Prostate gland (tissue), 2 donors: ENCODE data around the gene RINL. TPM values are rescaled to one million over a fixed set of nuclear protein-coding genes. Genes with fewer than 3 reads are reported as not detected.

Experiments
- DNase-seq: peaks from one replicate; pipeline ENCODE4 v3.0.0-alpha.2; 2019; ENCODE audit warnings: low spot score
- H3K27ac ChIP-seq, 2 donors: fragments of 200-600 bp; sonication (generic); 2 replicates each; pipeline ENCODE4 v1.5.1; 2017 to 2019
- H3K27me3 ChIP-seq: fragments of 200-600 bp; sonication (generic); replicated peaks from 2 replicates; pipeline ENCODE4 v1.5.1; 2019; ENCODE audit not compliant: insufficient read depth
- H3K36me3 ChIP-seq, 2 donors: fragments of 200-600 bp; sonication (generic); 1 replicate in 1 of 2; 2 replicates in 1 of 2; pipeline versions ENCODE4 v1.5.1 to v1.8.1; 2017 to 2019
- H3K4me1 ChIP-seq: fragments of 200-600 bp; sonication (generic); replicated peaks from 2 replicates; pipeline ENCODE4 v1.5.1; 2019
- H3K4me3 ChIP-seq, 2 donors: fragments of 200-600 bp; sonication (generic); 2 replicates each; pipeline ENCODE4 v1.5.1; 2017 to 2019
- H3K9me3 ChIP-seq: fragments of 200-600 bp; sonication (generic); 2 replicates; pipeline ENCODE4 v1.5.1; 2017
- POLR2A ChIP-seq: fragments of 450-650 bp; IDR thresholded peaks from one replicate; pipeline ENCODE4 v1.6.1; 2016; ENCODE audit warnings: antibody characterized with exemption, mild to moderate bottlenecking
- POLR2AphosphoS5 ChIP-seq: sonication (generic); formaldehyde crosslinking; IDR thresholded peaks from one replicate; pipeline ENCODE4 v1.6.1; 2017; ENCODE audit warnings: antibody characterized with exemption
- WGBS: methylation state at CpG from one replicate; pipeline ENCODE4 v1.1.5; 2018; 5-methylcytosine and 5-hydroxymethylcytosine counted together
- intact Hi-C: fragments of 100-400 bp; cut with DNase I; formaldehyde crosslinking; loops from one replicate; pipeline ENCODE4 v1.14.2; 2022
- total RNA-seq, 2 donors: library from RNA; depleted of rRNA; stranded (reverse); fragments of >200 nt; gene quantifications; one replicate each; pipeline ENCODE4 v1.1.0, GENCODE V29; 2016
- TF ChIP-seq, protein P1 (sequence below), 4 experiments: fragments of 200-600 bp in 2 of 4; fragments of 450-650 bp in 2 of 4; sonication (generic) in 2 of 4; IDR thresholded peaks; 1 replicate in 3 of 4; 2 replicates in 1 of 4; pipeline ENCODE4 v1.5.1; 2016 to 2019; ENCODE audit warnings: antibody characterized with exemption in 4 of 4, mild to moderate bottlenecking in 2 of 4, moderate library complexity in 2 of 4

RINL gene
- total RNA-seq, 2 donors from 2014 or later, result 3.1 to 10.2 TPM

- WGBS, result 86% methylated on average over 4 of the region's 4 CpGs
- Histone ChIP-seq H3K4me3 (no peak overlapping the region), H3K36me3 (peaks cover 4 to 8% of the 10 kb centered on the region in 2 donors), H3K4me1 (peaks cover 4% of the 10 kb centered on the region), H3K9me3 (no peaks in the 10 kb centered on the region), H3K27ac (no peak overlapping the region), H3K27me3 (no peaks in the 10 kb centered on the region)
- TF ChIP-seq, protein P1, sequence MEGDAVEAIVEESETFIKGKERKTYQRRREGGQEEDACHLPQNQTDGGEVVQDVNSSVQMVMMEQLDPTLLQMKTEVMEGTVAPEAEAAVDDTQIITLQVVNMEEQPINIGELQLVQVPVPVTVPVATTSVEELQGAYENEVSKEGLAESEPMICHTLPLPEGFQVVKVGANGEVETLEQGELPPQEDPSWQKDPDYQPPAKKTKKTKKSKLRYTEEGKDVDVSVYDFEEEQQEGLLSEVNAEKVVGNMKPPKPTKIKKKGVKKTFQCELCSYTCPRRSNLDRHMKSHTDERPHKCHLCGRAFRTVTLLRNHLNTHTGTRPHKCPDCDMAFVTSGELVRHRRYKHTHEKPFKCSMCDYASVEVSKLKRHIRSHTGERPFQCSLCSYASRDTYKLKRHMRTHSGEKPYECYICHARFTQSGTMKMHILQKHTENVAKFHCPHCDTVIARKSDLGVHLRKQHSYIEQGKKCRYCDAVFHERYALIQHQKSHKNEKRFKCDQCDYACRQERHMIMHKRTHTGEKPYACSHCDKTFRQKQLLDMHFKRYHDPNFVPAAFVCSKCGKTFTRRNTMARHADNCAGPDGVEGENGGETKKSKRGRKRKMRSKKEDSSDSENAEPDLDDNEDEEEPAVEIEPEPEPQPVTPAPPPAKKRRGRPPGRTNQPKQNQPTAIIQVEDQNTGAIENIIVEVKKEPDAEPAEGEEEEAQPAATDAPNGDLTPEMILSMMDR (IDR thresholded peaks at IDR 0.05), result no peak
- TF ChIP-seq POLR2AphosphoS5, result no peak
- TF ChIP-seq POLR2A, result no peak
- intact Hi-C loops, result no loop called here
- no peak for DNase-seq
Measured at GRCh38 chr19:38905620-38906019, 27.5 kb upstream of the RINL start.

DNA sequence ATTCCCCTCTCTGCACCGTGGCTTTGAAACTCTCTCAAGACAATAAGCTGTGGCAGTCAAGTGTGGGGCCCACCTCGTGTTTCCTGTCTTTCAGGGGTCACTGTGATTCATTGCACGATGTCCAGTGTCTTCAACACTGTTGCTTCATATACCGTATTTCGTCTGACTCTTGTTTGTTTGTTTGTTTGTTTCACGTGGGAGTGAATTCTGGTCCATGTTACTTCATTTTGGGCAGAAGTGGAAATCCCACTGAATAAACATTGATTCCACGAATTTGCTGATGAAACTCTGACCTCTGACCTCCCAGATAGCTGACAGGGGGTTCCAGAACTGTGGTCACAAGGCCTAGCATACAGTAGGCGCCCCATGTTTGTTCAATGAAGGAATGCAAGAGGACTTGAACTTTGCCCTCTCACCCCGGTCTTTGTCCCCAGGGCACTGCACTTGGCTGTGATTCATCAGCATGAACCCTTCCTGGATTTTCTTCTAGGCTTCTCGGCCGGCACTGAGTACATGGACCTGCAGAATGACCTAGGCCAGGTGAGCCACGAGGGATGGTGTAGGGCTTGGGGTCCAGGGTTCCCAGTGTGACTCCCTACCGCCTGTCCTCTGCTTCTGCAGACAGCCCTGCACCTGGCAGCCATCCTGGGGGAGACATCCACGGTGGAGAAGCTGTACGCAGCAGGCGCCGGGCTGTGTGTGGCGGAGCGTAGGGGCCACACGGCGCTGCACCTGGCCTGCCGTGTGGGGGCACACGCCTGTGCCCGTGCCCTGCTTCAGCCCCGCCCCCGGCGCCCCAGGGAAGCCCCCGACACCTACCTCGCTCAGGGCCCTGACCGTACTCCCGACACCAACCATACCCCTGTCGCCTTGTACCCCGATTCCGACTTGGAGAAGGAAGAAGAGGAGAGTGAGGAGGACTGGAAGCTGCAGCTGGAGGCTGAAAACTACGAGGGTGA lies 26.8 kb upstream of the RINL start:
- TF ChIP-seq POLR2A (no peak), POLR2AphosphoS5 (no peak)
- TF ChIP-seq, protein P1 (IDR thresholded peaks at IDR 0.05), result no peak
- Histone ChIP-seq H3K27me3 (no peaks in the 10 kb centered on the region), H3K9me3 (no peaks in the 10 kb centered on the region), H3K4me1 (peaks cover 4% of the 10 kb centered on the region), H3K27ac (no peak overlapping the region), H3K36me3 (peaks cover 4 to 8% of the 10 kb centered on the region in 2 donors), H3K4me3 (no peak overlapping the region)
- intact Hi-C loops, result no loop called here
- WGBS, result 92% methylated on average over 35 of the region's 35 CpGs
- no peak for DNase-seq

DNA sequence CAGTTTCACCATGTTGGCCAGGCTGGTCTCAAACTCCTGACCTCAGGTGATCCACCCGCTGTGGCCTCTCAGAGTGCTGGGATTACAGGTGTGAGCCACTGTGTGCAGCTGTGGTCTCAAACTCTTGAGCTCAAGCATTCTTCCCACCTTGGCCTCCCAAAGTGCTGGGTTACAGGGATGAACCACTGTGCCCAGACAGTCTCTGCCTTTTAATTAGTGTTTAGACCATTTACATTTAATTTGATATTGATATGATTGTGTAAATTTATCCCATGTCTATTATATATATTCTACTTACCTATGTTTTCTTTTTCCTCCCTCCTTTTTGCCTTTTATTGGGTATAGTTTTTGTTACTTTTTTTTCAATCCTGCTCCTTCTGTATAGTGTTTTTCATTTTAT lies 23.6 kb upstream of the RINL start:
- 93% methylated on average over 1 of the region's 1 CpG for WGBS
- Histone ChIP-seq H3K4me1 (peaks cover 4% of the 10 kb centered on the region), H3K36me3 (peaks cover 0 to 8% of the 10 kb centered on the region in 2 donors), H3K9me3 (no peaks in the 10 kb centered on the region), H3K27me3 (no peaks in the 10 kb centered on the region), H3K4me3 (no peak overlapping the region), H3K27ac (no peak overlapping the region)
- intact Hi-C loops, result no loop called here
- no peak for DNase-seq
- TF ChIP-seq POLR2AphosphoS5 (no peak), POLR2A (no peak)
- TF ChIP-seq, protein P1 (IDR thresholded peaks at IDR 0.05), result no peak

GRCh38 chr19:38900743-38901190 lies 22.7 kb upstream of the RINL start:
- TF ChIP-seq, protein P1 (IDR thresholded peaks at IDR 0.05), result no peak
- TF ChIP-seq POLR2AphosphoS5, result no peak
- TF ChIP-seq POLR2A, result no peak
- 35% methylated on average over 3 of the region's 3 CpGs for WGBS
- DNase-seq, result no peak
- Histone ChIP-seq H3K4me3 (peak overlapping the region in 1 of 2 donors; percentile 76), H3K27ac (peak overlapping the region in 1 of 2 donors; percentile 82), H3K9me3 (no peaks in the 10 kb centered on the region), H3K36me3 (peaks cover 0 to 8% of the 10 kb centered on the region in 2 donors), H3K27me3 (no peaks in the 10 kb centered on the region), H3K4me1 (peaks cover 4% of the 10 kb centered on the region)
- intact Hi-C loops, result no loop called here
